Stomach (tissue), 19 donors: ENCODE results near the gene TAS2R60. TPM values are rescaled to one million over a fixed set of nuclear protein-coding genes. Genes with fewer than 3 reads are reported as not detected.

ENCODE experiments used
- DNase-seq, 2 donors: peaks; one replicate each; pipeline versions ENCODE4 v3.0.0 to v3.0.0-alpha.2; 2013 to 2019
- H3K27ac ChIP-seq, 5 donors: fragments of 200-600 bp in 4 of 5; sonication (generic) in 4 of 5; one replicate each; pipeline ENCODE4 v1.5.1; 2013 to 2019; ENCODE audit warnings: mild to moderate bottlenecking in 1 of 5, moderate library complexity in 1 of 5
- H3K27me3 ChIP-seq, 3 donors: fragments of 200-600 bp; sonication (generic); one replicate each; pipeline ENCODE4 v1.5.1; 2017 to 2019; ENCODE audit warnings: mixed run types in 1 of 3
- H3K36me3 ChIP-seq, 4 donors: fragments of 200-600 bp; sonication (generic); 1 replicate in 3 of 4; 2 replicates in 1 of 4; pipeline ENCODE4 v1.5.1; 2016 to 2019
- H3K4me1 ChIP-seq, 4 donors: fragments of 200-600 bp; sonication (generic); one replicate each; pipeline ENCODE4 v1.5.1; 2016 to 2019
- H3K4me3 ChIP-seq, 4 donors: fragments of 200-600 bp; sonication (generic) in 3 of 4; one replicate each; pipeline ENCODE4 v1.5.1; 2016 to 2019; ENCODE audit warnings: mild to moderate bottlenecking in 1 of 4
- H3K9me3 ChIP-seq, 4 donors: fragments of 200-600 bp; sonication (generic); one replicate each; pipeline ENCODE4 v1.5.1; 2016 to 2019
- CTCF ChIP-seq, 7 experiments: fragments of 450-650 bp in 4 of 7; fragments of 200-600 bp in 3 of 7; sonication (generic) in 3 of 7; IDR thresholded peaks; one replicate each; pipeline ENCODE4 v1.5.1; 2016 to 2019; ENCODE audit warnings: antibody characterized with exemption in 7 of 7, control low read depth in 2 of 7, mild to moderate bottlenecking in 1 of 7
- EP300 ChIP-seq: sonication (generic); formaldehyde crosslinking; IDR thresholded peaks from one replicate; pipeline ENCODE4 v1.6.1; 2017; ENCODE audit warnings: antibody characterized with exemption
- POLR2A ChIP-seq, 4 donors: fragments of 450-650 bp; IDR thresholded peaks; one replicate each; pipeline ENCODE4 v1.6.1; 2016; ENCODE audit warnings: antibody characterized with exemption in 4 of 4, control low read depth in 2 of 4, mild to moderate bottlenecking in 1 of 4, moderate library complexity in 1 of 4
- POLR2AphosphoS5 ChIP-seq, 3 donors: sonication (generic); formaldehyde crosslinking; IDR thresholded peaks; one replicate each; pipeline ENCODE4 v1.6.1; 2016; ENCODE audit warnings: antibody characterized with exemption in 3 of 3
- WGBS, 5 donors: extraction: QIAGEN DNeasy Blood & Tissue Kit in 3 of 5; methylation state at CpG; one replicate each; pipeline versions ENCODE4 v1.1.5 to v1.1.7; 2013 to 2018; 5-methylcytosine and 5-hydroxymethylcytosine counted together
- intact Hi-C: fragments of 100-400 bp; cut with DNase I; formaldehyde crosslinking; loops from one replicate; pipeline ENCODE4 v1.15.1; 2023; ENCODE audit warnings: low total_unique reads
- long read RNA-seq, 10 donors: transcript quantifications; one replicate each; lab custom pipeline, GENCODE V29; 2026
- polyA plus RNA-seq, 3 donors: library from polyadenylated mRNA; stranded (reverse); fragments of 200-250 nt; gene quantifications; one replicate each; pipeline ENCODE4 v1.2.3, GENCODE V29; 2013
- total RNA-seq, 5 donors: library from RNA; depleted of rRNA; stranded (reverse); fragments of >200 nt; gene quantifications; one replicate each; pipeline versions ENCODE4 v1.1.0 to v1.2.3, GENCODE V29; 2014 to 2016
- donor health status: healthy with polysubstance abuse.
- donor health status: Bipolar disorder and iron deficiency.
- donor health status: healthy.

TAS2R60 gene, protein sequence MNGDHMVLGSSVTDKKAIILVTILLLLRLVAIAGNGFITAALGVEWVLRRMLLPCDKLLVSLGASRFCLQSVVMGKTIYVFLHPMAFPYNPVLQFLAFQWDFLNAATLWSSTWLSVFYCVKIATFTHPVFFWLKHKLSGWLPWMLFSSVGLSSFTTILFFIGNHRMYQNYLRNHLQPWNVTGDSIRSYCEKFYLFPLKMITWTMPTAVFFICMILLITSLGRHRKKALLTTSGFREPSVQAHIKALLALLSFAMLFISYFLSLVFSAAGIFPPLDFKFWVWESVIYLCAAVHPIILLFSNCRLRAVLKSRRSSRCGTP
- total RNA-seq (not detected), polyA plus RNA-seq (not detected)
- long read RNA-seq, donor 1: 0 reads
- long read RNA-seq, donor 2: 0 reads
- long read RNA-seq, donor 3: 0 reads
- long read RNA-seq, donor 4: 0 reads
- long read RNA-seq, donor 5: 0 reads
- long read RNA-seq, donor 6: 0 reads
- long read RNA-seq, donor 7: 0 reads
- long read RNA-seq, donor 8: 0 reads
- long read RNA-seq, donor 9: 0 reads
- long read RNA-seq, donor 10: 0 reads

DNA sequence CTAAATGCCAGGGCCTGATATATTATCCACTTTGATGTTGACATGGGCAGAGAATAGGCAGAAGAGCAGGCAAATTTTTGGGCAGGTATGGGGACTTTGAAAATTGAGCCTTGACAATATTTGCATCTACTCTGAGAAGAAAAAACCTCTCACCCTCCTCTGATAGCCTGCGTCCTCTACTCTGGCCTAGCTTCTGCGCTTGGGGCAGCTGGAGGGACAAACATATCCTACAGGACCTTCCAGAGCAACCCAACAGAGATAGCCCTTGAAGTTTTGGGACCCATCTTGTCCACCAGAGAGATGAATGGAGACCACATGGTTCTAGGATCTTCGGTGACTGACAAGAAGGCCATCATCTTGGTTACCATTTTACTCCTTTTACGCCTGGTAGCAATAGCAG is at the start of gene TAS2R60:
Gene TAS2R60, plus strand, starts transcription at position 301 of the 400 bp plus-strand sequence. Its CDS starts 0 bp downstream, at position 301.
- no peaks in the 10 kb centered on the region for H3K9me3 ChIP-seq
- DNase-seq: no peak
- H3K4me1 ChIP-seq: no peaks in the 10 kb centered on the region
- peaks cover 0 to 5% (median 0%) of the 10 kb centered on the region in 3 donors for H3K27me3 ChIP-seq
- TF ChIP-seq EP300 (no peak), POLR2A (IDR thresholded peaks at IDR 0.05) (no peak), POLR2AphosphoS5 (IDR thresholded peaks at IDR 0.05) (no peak), CTCF (IDR thresholded peaks at IDR 0.05) (no peak)
- WGBS, 5 donors: 68 to 96% (median 80%) methylated on average over 4 of the region's 4 CpGs
- H3K36me3 ChIP-seq: no peaks in the 10 kb centered on the region
- no peak within 1 kb of the TSS for H3K27ac ChIP-seq
- intact Hi-C loops: no loop called here
- no peak within 1 kb of the TSS for H3K4me3 ChIP-seq

DNA sequence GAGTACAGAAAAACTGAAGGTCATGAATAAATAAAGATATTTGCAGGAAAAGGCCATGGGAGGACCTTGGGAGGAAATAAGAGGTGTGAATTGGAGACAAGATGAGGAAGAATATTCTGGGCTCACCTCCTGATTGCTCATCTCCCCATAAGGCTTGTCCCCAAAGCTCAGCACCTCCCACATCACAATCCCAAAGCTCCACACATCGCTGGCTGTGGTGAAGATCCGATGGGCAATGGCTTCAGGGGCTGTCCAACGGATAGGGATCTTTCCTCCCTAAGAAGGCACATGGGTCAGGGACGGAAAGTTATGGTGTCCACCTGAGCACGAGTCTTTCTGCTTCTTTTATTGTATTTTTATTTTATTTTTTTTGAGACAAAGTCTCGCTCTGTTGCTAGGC is 49.2 kb upstream of the TAS2R60 start:
- TF ChIP-seq EP300 (no peak), POLR2AphosphoS5 (IDR thresholded peaks at IDR 0.05) (no peak), CTCF (IDR thresholded peaks at IDR 0.05) (no peak), POLR2A (IDR thresholded peaks at IDR 0.05) (no peak)
- H3K9me3 ChIP-seq: no peaks in the 10 kb centered on the region
- peaks cover 44 to 69% (median 58%) of the 10 kb centered on the region in 4 donors for H3K4me1 ChIP-seq
- DNase-seq: peak in 1 of 2 donors; percentile 4
- H3K27ac ChIP-seq: no peak overlapping the region
- peaks cover 30 to 50% (median 49%) of the 10 kb centered on the region in 4 donors for H3K36me3 ChIP-seq
- no peak overlapping the region for H3K4me3 ChIP-seq
- H3K27me3 ChIP-seq: no peaks in the 10 kb centered on the region
- intact Hi-C loops: no loop called here
- 93 to 98% (median 96%) methylated on average over 6 of the region's 6 CpGs for WGBS, 5 donors

DNA sequence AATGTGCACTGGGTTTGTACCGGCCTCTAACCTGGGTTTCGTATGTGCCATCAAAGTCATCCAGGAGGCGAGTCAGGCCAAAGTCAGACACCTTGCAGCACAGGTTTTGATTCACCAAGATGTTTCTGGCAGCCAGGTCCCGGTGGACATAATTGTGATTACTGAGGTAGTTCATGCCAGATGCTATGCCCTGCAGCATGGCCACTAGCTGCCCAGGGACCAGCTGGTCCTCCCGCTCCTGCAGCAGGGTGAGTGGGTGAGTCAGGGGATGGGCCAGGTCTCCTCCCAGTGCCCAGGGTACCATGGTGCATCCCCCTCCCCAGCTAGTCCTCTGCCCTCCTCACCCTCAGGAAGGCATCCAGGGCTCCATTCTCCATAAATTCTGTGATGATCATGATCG is 48.5 kb upstream of the TAS2R60 start:
- peaks cover 44 to 62% (median 54%) of the 10 kb centered on the region in 4 donors for H3K4me1 ChIP-seq
- no peak for DNase-seq
- WGBS, 5 donors: 77 to 90% (median 85%) methylated on average over 5 to 6 of the region's 6 CpGs
- no peaks in the 10 kb centered on the region for H3K27me3 ChIP-seq
- no peak overlapping the region for H3K4me3 ChIP-seq
- H3K36me3 ChIP-seq: peaks cover 23 to 50% (median 49%) of the 10 kb centered on the region in 4 donors
- H3K9me3 ChIP-seq: no peaks in the 10 kb centered on the region
- no peak for TF ChIP-seq EP300
- intact Hi-C loops: no loop called here
- peak overlapping the region in 1 of 5 donors; percentile 35 for H3K27ac ChIP-seq

- DNase-seq: peak; percentile 43 to 62
- H3K36me3 ChIP-seq: peaks cover 16 to 44% (median 44%) of the 10 kb centered on the region in 4 donors
- TF ChIP-seq CTCF (IDR thresholded peaks at IDR 0.05) (no peak), POLR2AphosphoS5 (IDR thresholded peaks at IDR 0.05) (peak in 1 of 3 donors; percentile 49), EP300 (no peak), POLR2A (IDR thresholded peaks at IDR 0.05) (no peak)
- intact Hi-C loops: no loop called here
- H3K4me1 ChIP-seq: peaks cover 43 to 55% (median 51%) of the 10 kb centered on the region in 4 donors
- peak overlapping the region in 3 of 5 donors; percentile 4 to 35 (median 16) for H3K27ac ChIP-seq
- no peak overlapping the region for H3K4me3 ChIP-seq
- WGBS, 5 donors: 46 to 62% (median 57%) methylated on average over 20 to 21 of the region's 21 CpGs
- H3K9me3 ChIP-seq: no peaks in the 10 kb centered on the region
- no peaks in the 10 kb centered on the region for H3K27me3 ChIP-seq
These were observed 47.8 kb upstream of the TAS2R60 start for GRCh38 chr7:143395187-143396149.
